ENCODE results near the gene HPCAL1.
"Not testable (repeated sequence)": the region's sequence is repeated elsewhere in the genome, so short reads cannot be mapped to it uniquely, and the experiment has no call there.

The HPCAL1 gene

DNA sequence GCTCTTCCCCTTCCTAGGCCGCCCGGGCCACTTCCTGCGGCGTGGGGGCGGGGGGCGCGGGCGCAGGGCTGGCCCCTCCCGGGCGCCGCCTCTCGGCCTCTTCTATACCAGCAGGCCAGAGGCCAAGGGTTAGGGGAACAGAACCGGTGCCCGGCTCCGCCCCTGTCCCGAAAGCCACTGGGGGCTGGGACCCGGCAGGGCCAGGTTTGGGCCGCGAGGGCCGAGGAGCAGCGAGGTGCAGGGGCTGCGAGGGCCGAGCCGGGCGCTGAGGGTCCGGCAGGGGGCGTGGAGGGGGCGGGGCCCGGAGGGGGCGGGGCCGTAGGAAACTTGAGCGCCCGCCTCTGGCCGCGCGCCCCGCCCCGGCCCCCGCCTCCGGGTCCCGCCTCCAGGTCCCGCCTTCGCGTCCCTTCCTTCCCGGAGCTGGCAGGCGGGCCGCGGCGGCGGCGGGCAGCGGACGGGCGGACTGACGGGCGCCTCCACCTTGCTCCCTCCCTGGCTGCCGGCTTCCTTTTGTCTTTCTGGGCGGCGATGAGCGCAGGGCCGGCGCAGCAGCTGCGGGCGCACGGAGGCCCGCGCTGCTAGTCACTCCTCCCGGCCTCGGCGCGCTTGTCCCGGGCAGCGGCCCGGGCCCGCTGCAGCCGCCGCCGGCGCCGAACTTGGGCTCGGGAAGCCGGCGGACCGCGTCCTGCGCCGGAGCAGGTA, at the start of gene HPCAL1:
TSS of gene HPCAL1 (plus strand) at position 426 of the 702 bp plus-strand sequence. CDS start 116,854 bp downstream, outside the sequence.
- peak; percentile 91 for DNase-seq (ENCODE audit: low spot score)

DNA sequence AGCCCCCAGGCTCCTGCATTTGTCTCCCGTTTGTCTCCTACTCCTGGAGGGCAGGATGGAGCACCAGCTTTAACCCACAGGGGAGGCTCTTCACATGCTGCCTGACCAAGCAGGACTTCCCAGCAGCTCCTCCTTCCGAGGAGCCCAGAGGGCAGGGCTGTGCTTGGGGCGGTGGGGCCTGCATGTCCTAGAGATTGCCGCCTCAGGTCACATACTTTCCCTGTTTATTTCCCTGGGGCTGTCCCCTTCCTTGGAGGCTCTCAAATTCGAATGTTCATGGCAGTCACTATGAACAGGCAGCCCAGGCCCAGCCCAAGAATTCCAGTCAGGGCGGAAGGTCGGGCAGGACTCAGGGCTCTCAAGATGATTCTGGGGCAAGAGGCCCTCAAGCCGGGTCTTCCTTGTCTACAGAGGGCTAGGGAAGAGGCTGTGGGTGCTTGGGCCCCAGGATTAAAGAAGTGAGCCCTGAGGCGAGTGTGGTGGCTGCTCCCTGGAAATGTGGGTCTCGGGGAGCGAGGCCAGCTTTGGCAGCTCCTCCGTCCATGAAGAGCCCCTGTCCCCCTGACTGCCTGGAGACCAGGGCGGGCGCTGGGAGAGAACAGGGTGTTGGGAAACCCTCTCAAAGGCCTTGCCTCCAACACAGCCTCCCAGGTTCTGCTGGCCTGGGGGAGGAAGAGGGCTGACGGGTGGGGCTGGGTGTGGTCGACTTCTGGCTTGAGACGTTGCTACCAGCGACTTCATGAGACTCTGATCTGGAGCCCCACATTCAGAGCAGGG, 48.9 kb upstream of the HPCAL1 start:
- DNase-seq (ENCODE audit: low spot score), result no peak

DNA sequence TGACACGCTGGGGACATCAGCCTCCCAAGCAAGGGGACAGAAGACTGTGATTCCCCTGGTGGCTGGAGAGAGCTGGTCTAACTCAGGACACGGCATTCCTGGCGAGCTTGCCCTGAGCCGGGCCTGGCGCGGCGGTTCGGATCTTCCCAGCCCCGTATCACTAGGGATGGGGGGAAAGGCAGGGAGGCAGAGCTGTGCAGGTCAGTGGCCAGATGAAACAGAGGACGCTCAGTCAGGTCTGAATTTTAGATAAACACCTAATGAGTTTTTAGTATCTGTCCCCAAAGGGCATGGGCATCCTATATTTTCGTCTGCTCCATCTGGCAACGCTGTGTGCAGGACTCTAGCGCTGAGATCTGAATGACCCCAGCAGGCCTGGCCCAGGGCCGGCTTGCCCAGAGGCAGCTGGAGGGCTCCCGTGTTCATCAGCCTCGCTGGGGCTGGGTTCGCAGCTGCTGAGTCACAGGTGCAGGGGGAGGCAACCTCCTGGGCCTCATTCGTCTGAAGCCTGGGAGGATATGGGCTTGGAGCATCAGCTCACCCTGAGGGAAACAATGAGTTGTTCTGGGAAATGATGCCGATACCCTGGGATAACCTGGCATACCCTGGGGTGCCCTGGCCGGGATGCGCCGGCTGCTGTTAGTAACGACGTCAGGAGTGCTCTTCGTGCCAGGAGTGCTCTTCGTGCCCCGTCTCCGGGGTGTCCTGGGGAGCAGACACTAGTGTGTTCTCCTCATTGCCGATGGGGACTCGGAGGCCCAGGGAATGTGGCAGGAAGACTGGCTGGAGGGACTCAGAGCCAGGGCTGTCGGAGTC, 48.1 kb upstream of the HPCAL1 start:
- DNase-seq (ENCODE audit: low spot score), result no peak

DNA sequence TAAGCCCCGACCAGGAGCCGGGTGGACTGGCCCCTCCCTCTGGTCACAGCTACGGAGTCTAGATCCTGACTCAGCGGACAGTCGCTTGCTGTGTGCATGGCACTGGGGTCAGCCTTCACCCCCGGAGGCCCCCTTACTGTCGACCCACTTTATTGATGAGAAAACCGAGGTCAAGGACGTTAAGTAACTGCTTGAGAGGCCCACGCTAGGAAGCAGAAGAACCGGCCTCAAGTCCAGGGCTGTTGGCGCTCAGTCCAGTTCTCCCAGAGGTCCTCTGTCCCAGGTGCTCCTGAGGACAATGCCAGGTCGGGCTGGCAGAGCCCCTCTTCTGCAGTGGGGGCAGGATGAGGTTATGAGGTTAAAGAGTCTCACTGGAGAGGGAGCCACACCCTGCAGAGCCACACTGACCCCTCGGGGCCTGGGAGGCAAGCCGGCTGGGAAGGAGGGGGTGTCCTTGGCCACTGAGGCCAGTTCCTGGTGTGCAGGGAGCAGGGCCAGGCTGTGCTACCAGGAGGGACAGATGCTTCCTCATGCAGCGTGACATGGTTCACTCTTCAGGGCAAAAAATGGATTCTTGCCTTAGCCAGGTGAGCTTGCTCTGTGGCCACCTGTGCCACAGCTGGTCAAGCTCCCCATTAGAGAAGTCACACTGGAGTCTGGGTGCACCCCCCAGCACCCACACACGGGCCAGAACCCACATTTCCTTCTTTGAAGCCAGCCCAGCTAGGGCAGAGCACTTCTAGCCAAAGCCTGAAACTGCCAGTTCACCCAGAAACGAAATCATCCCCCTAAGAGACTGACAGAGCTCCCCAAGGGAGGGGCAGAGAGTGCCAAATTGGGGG, 47.3 kb upstream of the HPCAL1 start:
- DNase-seq (ENCODE audit: low spot score), result no peak

DNA sequence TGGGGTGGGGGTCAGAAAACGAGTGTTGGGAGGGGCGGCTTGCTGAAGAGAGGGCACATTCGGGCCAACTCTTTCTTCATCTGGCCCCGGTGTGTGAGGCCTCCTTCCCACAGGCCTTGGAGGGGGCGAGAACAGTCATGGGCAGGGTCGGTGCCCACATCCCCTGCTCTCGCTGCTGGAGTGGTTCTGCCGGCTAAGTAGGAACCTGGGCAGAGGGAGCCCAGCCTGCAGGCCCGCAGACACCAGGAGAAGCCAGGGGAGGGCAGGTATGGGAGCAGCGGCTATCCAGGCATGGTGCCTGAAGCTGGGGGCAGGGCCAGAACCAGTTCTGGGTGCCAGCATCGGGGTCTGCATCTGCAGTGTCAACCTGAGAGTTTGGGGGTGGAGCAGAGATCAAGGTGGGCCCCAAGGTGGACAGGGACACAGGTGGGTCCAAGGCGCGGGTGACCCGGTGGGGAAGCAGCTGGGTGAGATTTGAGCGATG, 46.6 kb upstream of the HPCAL1 start:
- DNase-seq (ENCODE audit: low spot score), result no peak

DNA sequence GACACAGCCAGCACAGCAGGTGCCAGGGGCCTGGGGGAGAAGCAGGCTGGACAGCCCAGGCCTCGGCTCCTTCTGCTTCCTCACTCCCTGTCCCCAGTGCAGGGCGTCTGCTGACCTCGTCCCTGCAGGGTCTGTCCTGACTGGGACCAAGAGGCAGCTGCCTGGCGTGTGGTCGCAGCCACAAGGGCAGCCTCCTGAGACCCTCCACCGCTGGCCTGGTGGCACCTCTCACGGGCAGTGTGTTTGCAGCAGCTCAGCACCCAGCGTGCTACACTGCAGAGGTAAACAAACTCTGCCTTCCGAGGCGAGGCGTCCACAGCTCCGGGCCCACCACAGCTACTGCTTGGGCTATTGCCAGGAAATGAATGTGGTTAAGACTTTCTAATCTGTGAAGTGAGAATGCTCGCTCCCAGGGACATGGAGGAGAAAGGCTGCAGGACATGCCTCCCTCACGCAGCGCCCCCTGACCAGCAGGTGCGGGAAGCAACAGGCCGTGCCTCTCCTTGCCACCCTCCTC, 46.1 kb upstream of the HPCAL1 start:
- DNase-seq (ENCODE audit: low spot score), result no peak

DNA sequence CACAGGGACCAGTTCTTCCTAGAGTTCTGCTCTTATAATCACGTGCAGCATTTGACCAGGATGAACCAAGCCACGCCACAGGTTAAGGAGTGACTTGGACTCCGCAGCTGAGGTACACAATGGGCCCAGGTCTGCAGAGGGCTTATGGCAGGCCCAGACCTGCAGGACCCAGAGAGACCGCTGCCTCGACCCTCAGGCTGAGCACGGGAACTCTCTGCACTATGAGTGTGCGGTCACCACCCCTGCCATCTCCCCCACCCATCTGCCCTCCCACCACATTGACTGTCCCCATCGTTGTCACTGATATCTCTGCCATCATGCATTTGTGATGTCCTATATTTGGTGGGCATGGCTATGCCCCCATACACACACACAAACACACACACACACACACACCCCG, 45.7 kb upstream of the HPCAL1 start:
- no peak for DNase-seq (ENCODE audit: low spot score)

DNA sequence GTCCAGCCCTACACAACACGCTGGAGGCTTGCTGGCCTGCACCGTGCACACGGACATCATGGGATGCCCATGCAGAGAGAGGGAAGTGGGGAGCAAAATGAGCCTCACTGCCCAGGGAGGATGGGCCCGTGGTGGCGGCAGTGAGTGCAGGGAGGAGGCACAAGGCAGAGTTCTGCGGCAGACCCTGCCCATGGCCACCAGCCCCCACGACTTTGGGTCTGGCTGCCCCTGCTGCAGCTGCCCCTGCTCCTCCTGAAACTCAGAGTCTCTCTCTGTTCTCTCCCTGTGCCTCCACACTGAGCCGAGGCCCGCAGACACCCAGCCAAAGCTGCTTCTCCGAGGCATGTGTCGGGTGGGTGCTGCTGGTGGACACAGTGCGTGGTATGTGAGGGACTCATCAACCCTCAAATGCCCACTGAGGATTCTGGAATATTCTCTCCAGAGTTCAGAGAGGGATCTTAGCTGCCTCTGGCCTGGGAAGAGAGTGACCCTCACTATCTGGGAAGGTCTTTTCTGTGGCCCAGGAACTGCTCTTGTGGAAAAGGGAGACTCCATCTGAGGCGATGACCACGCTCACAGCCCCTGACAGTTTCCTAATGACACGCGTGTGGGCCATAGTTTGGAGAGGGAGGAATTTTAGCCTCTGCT, 45.1 kb upstream of the HPCAL1 start:
- DNase-seq (ENCODE audit: low spot score), result no peak

DNA sequence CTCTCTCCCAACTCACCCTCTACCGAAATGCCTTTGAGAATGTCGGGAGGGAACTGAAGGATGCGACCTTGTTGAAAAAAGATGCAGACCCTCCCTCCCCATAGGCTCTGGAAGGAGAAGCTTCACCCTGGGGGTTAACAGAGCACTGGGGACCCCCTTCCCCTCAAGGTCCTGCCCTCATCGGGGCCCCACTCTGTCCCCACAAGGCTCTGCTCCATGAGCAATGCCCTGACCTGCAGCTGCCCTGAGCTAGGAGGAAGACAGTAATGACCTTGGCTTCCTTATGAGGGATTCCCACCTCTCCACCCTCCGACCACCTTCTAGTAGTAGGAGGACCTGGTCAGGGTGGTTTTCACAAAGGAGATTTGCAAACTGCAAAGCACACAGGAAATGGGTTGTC, 44.4 kb upstream of the HPCAL1 start:
- no peak for DNase-seq (ENCODE audit: low spot score)

DNA sequence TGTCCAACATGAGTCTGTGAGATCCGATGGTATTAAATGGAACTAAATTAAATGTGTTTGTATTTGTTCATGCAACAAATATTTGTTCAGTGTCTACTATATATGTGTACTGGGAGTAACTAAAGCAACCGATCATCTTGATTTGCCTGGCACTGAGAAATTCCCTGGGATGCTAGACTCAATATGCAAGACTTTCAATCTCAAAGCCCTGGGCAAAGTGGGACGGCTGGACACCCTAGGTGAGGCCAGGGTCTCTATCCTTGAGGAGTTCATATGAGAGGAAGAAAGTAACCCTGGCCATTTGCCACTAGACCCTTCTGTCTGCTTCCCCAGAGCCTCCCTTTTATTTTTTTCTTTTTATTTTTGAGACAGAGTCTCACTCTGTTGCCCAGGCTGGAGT, 44.0 kb upstream of the HPCAL1 start:
- DNase-seq (ENCODE audit: low spot score), result no peak

DNA sequence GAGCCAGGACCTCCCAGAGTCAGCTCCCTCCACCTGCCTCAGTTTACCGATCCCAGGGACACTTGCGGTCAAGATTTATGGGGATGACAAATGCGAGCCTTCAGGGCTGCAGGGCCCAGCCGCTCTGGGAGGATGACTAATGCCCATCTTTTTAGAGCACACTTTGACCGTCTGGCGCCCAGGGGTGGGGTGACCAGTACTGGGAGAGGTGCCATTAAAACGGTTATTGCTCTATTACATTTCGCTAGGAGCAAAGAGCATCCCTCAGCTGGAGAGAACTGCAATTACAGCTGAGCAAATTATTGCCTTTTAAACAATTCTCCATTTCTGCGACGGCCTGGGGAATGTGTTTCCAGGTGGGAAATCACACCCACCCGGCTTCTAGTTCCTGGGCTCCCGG, 42.6 kb upstream of the HPCAL1 start:
- DNase-seq (ENCODE audit: low spot score), result no peak

DNA sequence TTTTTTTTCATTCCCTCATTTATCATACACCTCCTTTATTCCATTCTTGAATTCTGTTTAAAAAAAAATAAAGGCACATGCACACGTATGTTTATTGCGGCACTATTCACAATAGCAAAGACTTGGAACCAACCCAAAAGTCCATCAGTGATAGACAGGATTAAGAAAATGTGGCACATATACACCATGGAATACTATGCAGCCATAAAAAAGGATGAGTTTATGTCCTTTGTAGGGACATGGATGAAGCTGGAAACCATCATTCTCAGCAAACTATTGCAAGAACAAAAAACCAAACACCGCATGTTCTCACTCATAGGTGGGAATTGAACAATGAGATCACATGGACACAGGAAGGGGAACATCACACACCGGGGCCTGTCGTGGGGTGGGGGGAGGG, 39.2 kb upstream of the HPCAL1 start:
- not testable (repeated sequence) for DNase-seq (ENCODE audit: low spot score)

DNA sequence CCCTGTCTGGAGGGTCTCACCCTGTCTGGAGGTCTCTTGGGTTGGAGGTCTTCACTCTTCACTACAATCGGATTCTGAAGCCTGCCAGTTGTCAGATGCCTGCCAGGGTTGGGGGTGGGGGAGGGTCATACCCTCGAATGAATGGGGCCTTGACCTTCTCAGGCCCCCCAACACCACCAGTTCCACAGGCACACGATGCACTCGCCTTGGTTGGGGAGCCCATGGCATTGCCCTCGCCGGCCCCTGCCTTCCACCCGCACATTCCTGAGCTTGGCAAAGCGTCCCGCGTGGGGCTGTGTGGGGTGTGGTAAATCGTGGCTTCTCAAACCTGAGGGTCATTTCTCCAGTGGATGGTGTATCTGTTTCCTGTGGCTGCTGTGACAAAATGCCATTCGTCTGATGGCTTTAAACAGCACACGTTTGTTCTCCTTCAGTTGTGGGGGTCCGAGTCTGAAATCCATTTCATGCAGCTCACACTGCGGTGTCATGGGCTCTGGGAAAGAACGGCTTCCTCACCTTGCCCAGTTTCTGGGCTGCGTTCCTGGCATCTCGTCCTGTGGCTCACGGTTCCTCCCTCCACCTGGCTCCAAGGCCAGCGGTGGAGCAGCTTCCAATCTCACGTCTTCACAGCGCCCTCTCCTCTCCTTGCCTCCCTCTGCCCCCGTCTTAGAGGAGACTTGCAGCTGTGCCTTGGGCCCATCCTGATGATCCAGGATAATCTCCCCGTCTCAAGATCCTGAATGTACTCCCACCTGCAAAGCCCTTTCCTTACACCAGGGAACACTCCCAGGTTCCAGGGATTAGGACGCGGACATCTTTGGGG, 38.0 kb upstream of the HPCAL1 start:
- no peak for DNase-seq (ENCODE audit: low spot score)

DNA sequence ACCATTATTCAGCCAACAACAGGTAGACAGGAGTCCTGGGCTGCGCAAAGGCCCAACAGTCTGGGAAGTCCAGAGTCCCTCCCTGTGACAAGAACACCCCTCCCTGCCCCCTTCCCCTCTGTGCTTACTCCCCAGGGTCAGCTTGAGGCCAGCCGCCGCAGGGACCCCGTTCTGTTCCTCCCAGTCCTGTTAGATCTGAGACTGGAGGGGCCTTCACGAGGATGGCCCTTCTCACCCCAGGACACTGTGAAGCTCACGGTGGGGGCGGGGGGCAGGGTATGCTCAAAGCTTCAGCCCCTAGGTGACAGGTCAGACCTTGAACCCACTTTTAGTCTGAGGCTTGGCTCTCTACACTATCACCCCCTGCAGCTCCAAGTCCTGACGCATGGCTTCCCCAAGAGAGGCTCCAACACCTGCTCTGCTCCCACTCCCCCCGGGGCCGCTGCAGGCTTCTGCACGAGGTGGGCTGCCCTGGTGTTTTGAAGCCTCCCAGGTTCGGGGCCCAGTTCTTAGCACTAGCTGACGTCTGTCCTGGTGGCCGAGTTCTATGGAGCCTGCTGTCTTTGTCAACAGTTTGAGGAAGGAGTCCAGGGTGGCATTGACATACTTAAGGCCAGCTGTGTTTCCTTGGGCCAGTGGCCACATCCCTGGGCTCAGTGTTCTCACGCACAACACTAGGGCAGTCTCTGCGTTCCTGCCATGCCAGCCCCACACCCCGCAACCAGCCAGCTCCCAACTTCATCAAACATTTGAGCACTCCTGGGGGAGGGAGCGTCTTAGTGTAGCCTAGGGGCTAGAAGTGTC, 37.2 kb upstream of the HPCAL1 start:
- no peak for DNase-seq (ENCODE audit: low spot score)

DNA sequence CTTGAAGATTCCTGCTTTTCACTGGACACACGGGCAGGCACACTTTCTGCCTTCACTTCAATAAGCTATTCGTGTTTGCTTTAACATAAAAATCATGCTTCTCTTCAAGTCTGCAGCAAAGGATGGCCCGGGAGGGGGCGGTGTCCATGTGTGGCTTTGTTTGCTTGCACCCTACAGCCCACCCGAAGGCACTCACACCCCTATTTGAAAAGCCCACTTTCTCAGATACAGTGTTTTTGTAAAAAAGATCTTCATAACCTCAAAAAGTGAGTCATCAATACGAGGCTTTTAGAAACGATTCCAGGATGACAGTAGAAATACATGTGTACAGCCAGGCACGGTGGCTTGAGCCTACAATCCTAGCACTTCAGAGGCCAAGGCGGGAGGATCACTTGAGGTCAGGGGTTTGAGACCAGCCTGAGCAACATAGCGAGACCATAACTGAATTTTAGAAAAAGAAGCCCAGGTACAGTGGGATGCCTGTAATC, 36.5 kb upstream of the HPCAL1 start:
- no peak for DNase-seq (ENCODE audit: low spot score)

DNA sequence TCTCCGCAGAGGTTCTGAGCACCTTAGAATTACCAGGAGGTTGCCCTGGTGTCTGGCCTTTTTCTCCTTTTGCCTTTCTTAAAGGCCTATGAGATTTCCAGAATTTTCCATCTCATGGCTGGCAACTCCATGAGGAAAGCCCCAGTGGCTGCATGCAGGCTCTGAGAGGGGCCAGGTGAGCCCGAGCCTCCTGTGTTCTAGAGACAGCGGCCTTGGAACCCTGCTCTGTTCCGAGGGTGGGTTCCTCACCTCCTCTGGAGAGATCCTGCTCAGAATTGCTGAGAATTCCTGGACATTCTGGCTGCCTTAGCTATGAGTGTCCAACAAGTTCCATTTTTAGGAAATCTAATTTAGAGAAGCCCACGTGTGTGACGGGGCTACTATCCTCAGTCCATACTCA, 35.7 kb upstream of the HPCAL1 start:
- DNase-seq (ENCODE audit: low spot score), result no peak

DNA sequence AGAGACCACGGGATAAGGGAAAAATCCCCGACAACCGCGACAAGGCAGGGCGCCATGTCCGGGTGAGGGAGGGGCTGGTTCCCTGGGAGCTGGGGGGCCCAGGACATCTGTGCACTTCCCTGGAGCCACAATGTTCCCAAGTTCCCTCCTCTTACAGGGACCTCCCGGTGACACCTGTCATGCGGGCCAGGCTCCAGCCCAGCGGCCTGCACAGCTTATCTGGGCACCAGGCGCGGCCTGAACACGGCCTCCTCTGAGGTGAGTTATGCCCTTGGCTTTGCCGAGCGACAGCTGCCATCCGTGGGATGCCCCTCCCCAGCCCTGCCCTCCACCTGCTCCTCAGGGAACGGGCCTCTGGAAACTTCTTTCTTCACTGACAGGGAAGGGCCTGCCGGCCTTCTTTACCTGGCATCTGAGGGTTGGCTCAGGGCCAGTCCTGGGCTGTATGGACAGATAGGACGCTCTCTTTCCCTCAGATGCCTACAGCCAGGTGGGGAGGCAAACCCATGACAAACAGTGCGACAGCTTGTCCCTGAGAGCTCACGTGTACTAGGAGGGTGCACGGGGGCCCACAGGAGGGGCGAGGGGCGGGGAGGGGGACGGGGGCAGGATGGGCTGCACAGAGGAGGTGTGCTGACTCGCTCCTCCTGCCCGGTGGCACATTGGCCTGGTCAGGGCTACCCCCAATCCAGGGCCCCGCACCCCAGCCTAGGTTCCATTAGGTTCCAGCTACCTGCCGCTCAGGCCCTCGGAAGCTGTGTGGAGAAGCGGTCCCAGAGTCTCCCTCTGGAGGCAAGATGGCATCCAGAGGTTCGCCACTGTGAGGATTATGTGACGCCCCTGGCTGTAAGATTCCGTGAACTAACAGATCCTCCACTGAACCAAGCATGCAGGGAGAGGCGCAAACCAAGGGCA, 34.9 kb upstream of the HPCAL1 start:
- DNase-seq (ENCODE audit: low spot score), result no peak

DNA sequence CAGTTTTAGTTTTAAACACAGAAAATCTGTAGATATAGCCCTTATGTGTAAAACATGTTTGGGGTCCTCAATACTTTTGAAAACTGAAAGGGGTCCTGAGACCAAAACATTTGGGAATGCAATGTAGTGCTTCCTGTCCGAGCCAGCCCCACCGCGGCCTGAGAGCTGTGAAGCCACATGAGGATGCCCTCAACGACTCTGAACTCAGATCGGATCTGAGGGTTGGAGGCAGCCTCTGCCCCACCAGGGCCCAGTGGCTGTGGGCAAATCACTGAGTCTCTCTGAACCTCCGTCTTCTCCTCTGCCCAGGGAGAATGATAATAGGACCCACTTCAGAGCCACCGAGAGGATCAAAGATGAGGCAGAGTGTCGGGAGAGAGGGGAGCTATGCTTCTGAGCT, 33.4 kb upstream of the HPCAL1 start:
- DNase-seq (ENCODE audit: low spot score), result no peak
